CD14-positive monocyte (primary cell): Measurements from ENCODE around the gene STUB1. TPM values are rescaled to one million over a fixed set of nuclear protein-coding genes. Genes with fewer than 3 reads are reported as not detected.

Source experiments
- DNase-seq, 3 donors: peaks; one replicate each; pipeline ENCODE4 v3.0.0-alpha.2; 2011 to 2022
- H2AFZ ChIP-seq: 2 replicates; pipeline ENCODE4 v1.6.0; 2012; ENCODE audit warnings: mild to moderate bottlenecking, low read depth, low read length, inconsistent platforms; ENCODE audit not compliant: insufficient read depth, poor library complexity, severe bottlenecking
- H3K27ac ChIP-seq, 2 donors: 1 replicate in 1 of 2; 2 replicates in 1 of 2; pipeline ENCODE4 v1.5.1; 2012 to 2013; ENCODE audit warnings: low read length in 2 of 2, control low read depth in 1 of 2, inconsistent platforms in 1 of 2, low read depth in 1 of 2, mild to moderate bottlenecking in 1 of 2
- H3K27me3 ChIP-seq, 2 donors: one replicate each; pipeline versions ENCODE4 v1.6.0 to v1.6.1; 2011 to 2013; ENCODE audit warnings: low read length in 2 of 2; ENCODE audit not compliant: control insufficient read depth in 2 of 2, insufficient read depth in 2 of 2
- H3K36me3 ChIP-seq, 2 donors: replicated peaks in 1 of 2; 1 replicate in 1 of 2; 2 replicates in 1 of 2; pipeline versions ENCODE4 v1.5.1 to v1.6.1; 2012 to 2013; ENCODE audit warnings: low read length in 2 of 2, control low read depth in 1 of 2, inconsistent platforms in 1 of 2, mild to moderate bottlenecking in 1 of 2; ENCODE audit not compliant: insufficient read depth in 2 of 2, control insufficient read depth in 1 of 2
- H3K4me1 ChIP-seq, 2 donors: 1 replicate in 1 of 2; 2 replicates in 1 of 2; pipeline versions ENCODE4 v1.5.1 to v1.6.1; 2012 to 2013; ENCODE audit warnings: low read length in 2 of 2, control low read depth in 1 of 2, inconsistent platforms in 1 of 2, mild to moderate bottlenecking in 1 of 2, moderate library complexity in 1 of 2; ENCODE audit not compliant: insufficient read depth in 2 of 2, control insufficient read depth in 1 of 2
- H3K4me2 ChIP-seq: replicated peaks from 2 replicates; pipeline ENCODE3; 2012; ENCODE audit warnings: low read length, moderate library complexity, mild to moderate bottlenecking; ENCODE audit not compliant: poor library complexity, severe bottlenecking; ENCODE audit errors: extremely low read depth
- H3K4me3 ChIP-seq, 3 experiments: fragments of 200-600 bp in 1 of 3; sonication (generic) in 1 of 3; replicated peaks in 1 of 3; 1 replicate in 2 of 3; 2 replicates in 1 of 3; pipeline ENCODE4 v1.5.1; 2011 to 2013; ENCODE audit warnings: low read length in 3 of 3, mild to moderate bottlenecking in 3 of 3, control low read depth in 2 of 3, low read depth in 2 of 3, inconsistent platforms in 1 of 3, moderate library complexity in 1 of 3
- H3K79me2 ChIP-seq: 2 replicates; pipeline ENCODE4 v1.6.0; 2012; ENCODE audit warnings: mild to moderate bottlenecking, control low read depth, inconsistent platforms, low read length, moderate library complexity; ENCODE audit not compliant: insufficient read depth
- H3K9ac ChIP-seq: 2 replicates; pipeline ENCODE4 v1.6.0; 2017; ENCODE audit warnings: low read length, mild to moderate bottlenecking; ENCODE audit not compliant: insufficient read depth, poor library complexity, severe bottlenecking
- H3K9me3 ChIP-seq, 2 donors: replicated peaks in 1 of 2; 1 replicate in 1 of 2; 2 replicates in 1 of 2; pipeline versions ENCODE4 v1.5.1 to v1.6.1; 2012 to 2013; ENCODE audit warnings: low read length in 2 of 2, control low read depth in 1 of 2; ENCODE audit not compliant: control insufficient read depth in 1 of 2, insufficient read depth in 1 of 2
- H4K20me1 ChIP-seq: 2 replicates; pipeline ENCODE4 v1.6.0; 2012; ENCODE audit warnings: mild to moderate bottlenecking, low read length, control low read depth, moderate library complexity; ENCODE audit not compliant: insufficient read depth
- H3K27ac Mint-ChIP-seq, 7 donors: one replicate each; pipeline ENCODE4 v1.8.0; 2020; ENCODE audit warnings: mild to moderate bottlenecking in 7 of 7, mixed read lengths in 7 of 7, moderate library complexity in 6 of 7, inconsistent platforms in 2 of 7
- H3K27me3 Mint-ChIP-seq, 3 donors: one replicate each; pipeline ENCODE4 v1.8.0; 2021 to 2022; ENCODE audit warnings: low read depth in 3 of 3, mild to moderate bottlenecking in 3 of 3, mixed read lengths in 3 of 3, moderate library complexity in 3 of 3, inconsistent platforms in 1 of 3
- H3K36me3 Mint-ChIP-seq, 2 donors: one replicate each; pipeline ENCODE4 v1.8.0; 2020; ENCODE audit warnings: mixed read lengths in 2 of 2, inconsistent platforms in 1 of 2, mild to moderate bottlenecking in 1 of 2
- H3K4me1 Mint-ChIP-seq: one replicate; pipeline ENCODE4 v1.8.0; 2020; ENCODE audit warnings: mild to moderate bottlenecking, mixed read lengths
- H3K4me3 Mint-ChIP-seq, 2 donors: one replicate each; pipeline ENCODE4 v1.8.0; 2020; ENCODE audit warnings: mild to moderate bottlenecking in 2 of 2, mixed read lengths in 2 of 2, moderate library complexity in 1 of 2
- H3K9me3 Mint-ChIP-seq, 7 donors: one replicate each; pipeline ENCODE4 v1.8.0; 2020 to 2022; ENCODE audit warnings: mixed read lengths in 7 of 7, mild to moderate bottlenecking in 6 of 7, moderate library complexity in 6 of 7, inconsistent platforms in 2 of 7
- CTCF ChIP-seq: fragments of 200-600 bp; IDR thresholded peaks from one replicate; pipeline ENCODE4 v1.8.0; 2022; ENCODE audit warnings: antibody characterized with exemption, mild to moderate bottlenecking
- WGBS: methylation state at CpG from one replicate; pipeline ENCODE4 v1.1.5; 2013; ENCODE audit warnings: missing lambda C conversion rate; ENCODE audit not compliant: insufficient coverage; 5-methylcytosine and 5-hydroxymethylcytosine counted together
- intact Hi-C, 2 donors: fragments of 100-400 bp; cut with micrococcal nuclease; formaldehyde crosslinking; loops; one replicate each; pipeline versions ENCODE4 v1.15.0 to v1.15.1; 2023
- polyA plus RNA-seq, 3 donors: library from polyadenylated mRNA; depleted of rRNA in 1 of 3; unstranded in 2 of 3; stranded (reverse) in 1 of 3; fragments of 300-500 nt in 2 of 3; fragments of >200 nt in 1 of 3; fragmentation: Illumina TruSeq in 2 of 3; gene quantifications; 1 replicate in 2 of 3; 2 replicates in 1 of 3; pipeline ENCODE4 v1.2.3, GENCODE V29; 2012 to 2021

STUB1 gene
- polyA plus RNA-seq, 3 donors: 83.3 to 108 (median 106) TPM

- H3K9ac ChIP-seq: no peak overlapping the region
- DNase-seq: no peak
- Mint-ChIP-seq H3K27ac (no peak overlapping the region), H3K4me1 (peaks cover 9% of the 10 kb centered on the region), H3K36me3 (peaks cover 4 to 5% of the 10 kb centered on the region in 2 donors), H3K4me3 (peak overlapping the region in 1 of 2 donors; percentile 82), H3K9me3 (no peaks in the 10 kb centered on the region), H3K27me3 (peaks cover 11 to 46% (median 20%) of the 10 kb centered on the region in 3 donors)
- peaks cover 3 to 35% of the 10 kb centered on the region in 2 donors for H3K27me3 ChIP-seq
- H3K4me3 ChIP-seq: no peak overlapping the region
- no peak for TF ChIP-seq CTCF
- H3K36me3 ChIP-seq: peaks cover 0 to 6% of the 10 kb centered on the region in 2 donors
- H3K4me1 ChIP-seq: peaks cover 25 to 43% of the 10 kb centered on the region in 2 donors
- intact Hi-C loops: no loop called here
- H3K9me3 ChIP-seq: no peaks in the 10 kb centered on the region
- H2AFZ ChIP-seq: no peak overlapping the region
- no peaks in the 10 kb centered on the region for H3K79me2 ChIP-seq
- H4K20me1 ChIP-seq: peaks cover 20% of the 10 kb centered on the region
- no peak overlapping the region for H3K4me2 ChIP-seq
- WGBS: 87% methylated on average over 22 of the region's 23 CpGs
- H3K27ac ChIP-seq: no peak overlapping the region
Measured at GRCh38 chr16:725463-726187, 45.4 kb downstream of the STUB1 start.

GRCh38 chr16:726188-726437 lies 45.9 kb downstream of the STUB1 start:
- Histone ChIP-seq H2AFZ (no peak overlapping the region), H3K4me3 (peak overlapping the region in 1 of 3 experiments; percentile 77), H3K79me2 (no peaks in the 10 kb centered on the region), H3K9me3 (no peaks in the 10 kb centered on the region), H3K36me3 (peaks cover 0 to 10% of the 10 kb centered on the region in 2 donors), H3K9ac (no peak overlapping the region), H3K4me2 (peak overlapping the region; percentile 94), H3K27ac (no peak overlapping the region), H3K4me1 (peaks cover 24 to 38% of the 10 kb centered on the region in 2 donors), H4K20me1 (peaks cover 20% of the 10 kb centered on the region), H3K27me3 (peaks cover 3 to 35% of the 10 kb centered on the region in 2 donors)
- Mint-ChIP-seq H3K27me3 (peaks cover 11 to 46% (median 20%) of the 10 kb centered on the region in 3 donors), H3K4me3 (peak overlapping the region; percentile 79 to 82), H3K27ac (no peak overlapping the region), H3K9me3 (no peaks in the 10 kb centered on the region), H3K36me3 (peaks cover 5 to 7% of the 10 kb centered on the region in 2 donors), H3K4me1 (peaks cover 9% of the 10 kb centered on the region)
- intact Hi-C loops: no loop called here
- WGBS: 43% methylated on average over 9 of the region's 9 CpGs
- no peak for DNase-seq
- TF ChIP-seq CTCF: no peak
